RPMI8226 (cell line): Measurements from ENCODE around the gene SCAF8.
A peak's percentile ranks its signal among the peaks of the same experiment; 100 is the strongest.
"Not testable (repeated sequence)": the region's sequence is repeated elsewhere in the genome, so short reads cannot be mapped to it uniquely, and the experiment has no call there.

Source experiments
- DNase-seq: peaks from one replicate; pipeline ENCODE4 v3.0.0-alpha.2; 2015

SCAF8 gene

GRCh38 chr6:154786144-154786868 lies 53.1 kb downstream of the SCAF8 start:
- no peak for DNase-seq

GRCh38 chr6:154791556-154792317 lies 58.5 kb downstream of the SCAF8 start:
- no peak for DNase-seq

- no peak for DNase-seq
Measured at GRCh38 chr6:154792325-154792724, 59.1 kb downstream of the SCAF8 start.

GRCh38 chr6:154792761-154793160 lies 59.5 kb downstream of the SCAF8 start:
- DNase-seq, result no peak

- DNase-seq, result no peak
Measured at GRCh38 chr6:154796484-154796883, 63.3 kb downstream of the SCAF8 start.

- DNase-seq, result no peak
Measured at GRCh38 chr6:154797857-154798256, 64.6 kb downstream of the SCAF8 start.

- DNase-seq, result no peak
Measured at GRCh38 chr6:154800338-154800737, 67.1 kb downstream of the SCAF8 start.

- DNase-seq, result peak; percentile 12
Measured at GRCh38 chr6:154805288-154805911, 72.2 kb downstream of the SCAF8 start.

- no peak for DNase-seq
Measured at GRCh38 chr6:154806804-154807203, 73.6 kb downstream of the SCAF8 start.

GRCh38 chr6:154811663-154812062 lies 78.4 kb downstream of the SCAF8 start:
- DNase-seq, result not testable (repeated sequence)

GRCh38 chr6:154814063-154814462 lies 80.8 kb downstream of the SCAF8 start:
- DNase-seq, result no peak

- no peak for DNase-seq
Measured at GRCh38 chr6:154815938-154816820, 83.0 kb downstream of the SCAF8 start.

- DNase-seq, result no peak
Measured at GRCh38 chr6:154821099-154821498, 87.9 kb downstream of the SCAF8 start.

GRCh38 chr6:154821638-154822037 lies 88.4 kb downstream of the SCAF8 start:
- DNase-seq, result no peak

- DNase-seq, result no peak
Measured at GRCh38 chr6:154822947-154823558, 89.8 kb downstream of the SCAF8 start.

GRCh38 chr6:154824076-154824475 lies 90.9 kb downstream of the SCAF8 start:
- DNase-seq, result no peak

- no peak for DNase-seq
Measured at GRCh38 chr6:154829970-154830369, 96.8 kb downstream of the SCAF8 start.

- DNase-seq, result no peak
Measured at GRCh38 chr6:154830771-154831170, 97.6 kb downstream of the SCAF8 start.

- no peak for DNase-seq
Measured at GRCh38 chr6:154835307-154835706, 102.1 kb downstream of the SCAF8 start.

GRCh38 chr6:154839546-154839945 lies 106.3 kb downstream of the SCAF8 start:
- no peak for DNase-seq

- DNase-seq, result no peak
Measured at GRCh38 chr6:154840363-154840762, 107.1 kb downstream of the SCAF8 start.

GRCh38 chr6:154841109-154841508 lies 107.9 kb downstream of the SCAF8 start:
- no peak for DNase-seq
